ENCODE measurements around the gene GATAD2B.

GRCh38 chr1:153934746-153935145 is 12.0 kb upstream of the GATAD2B start:
- TF ChIP-seq CTCF (conservative IDR thresholded peaks at IDR 0.05 in 1 of 2, IDR thresholded peaks at IDR 0.05 in 1 of 2; ENCODE audit: low read depth in 1 of 2, low read length in 2 of 2) (no peak), EZH2 (IDR thresholded peaks at IDR 0.05; ENCODE audit: low read length, missing control alignments) (no peak)

Data from fibroblast of lung (primary cell).